Ishikawa (cell line): ENCODE results near the gene DYNLL2.

Source experiments
- CREB1 ChIP-seq: IDR thresholded peaks from 2 replicates; pipeline ENCODE4 v1.6.1; 2012; ENCODE audit warnings: low read depth
- EGR1 ChIP-seq: IDR thresholded peaks from 2 replicates; pipeline ENCODE4 v1.6.1; 2012
- EP300 ChIP-seq: IDR thresholded peaks from 2 replicates; pipeline ENCODE4 v1.6.1; 2012; ENCODE audit warnings: borderline replicate concordance
- FOXM1 ChIP-seq: IDR thresholded peaks from 2 replicates; pipeline ENCODE4 v1.6.1; 2012; ENCODE audit warnings: low read depth, borderline replicate concordance
- NFIC ChIP-seq: IDR thresholded peaks from 2 replicates; pipeline ENCODE4 v1.6.1; 2012
- RAD21 ChIP-seq: IDR thresholded peaks from 2 replicates; pipeline ENCODE4 v1.6.1; 2012; ENCODE audit warnings: low read depth
- TAF1 ChIP-seq: IDR thresholded peaks from 2 replicates; pipeline ENCODE4 v1.6.1; 2012; ENCODE audit warnings: low read depth, mild to moderate bottlenecking
- YY1 ChIP-seq: IDR thresholded peaks from 2 replicates; pipeline ENCODE4 v1.6.1; 2012; ENCODE audit warnings: low read depth
- TF ChIP-seq, protein P1 (sequence below): IDR thresholded peaks from 2 replicates; pipeline ENCODE4 v1.6.1; 2012
- TF ChIP-seq, protein P2 (sequence below): IDR thresholded peaks from 2 replicates; pipeline ENCODE4 v1.6.1; 2012; ENCODE audit warnings: low read depth, mild to moderate bottlenecking

DNA sequence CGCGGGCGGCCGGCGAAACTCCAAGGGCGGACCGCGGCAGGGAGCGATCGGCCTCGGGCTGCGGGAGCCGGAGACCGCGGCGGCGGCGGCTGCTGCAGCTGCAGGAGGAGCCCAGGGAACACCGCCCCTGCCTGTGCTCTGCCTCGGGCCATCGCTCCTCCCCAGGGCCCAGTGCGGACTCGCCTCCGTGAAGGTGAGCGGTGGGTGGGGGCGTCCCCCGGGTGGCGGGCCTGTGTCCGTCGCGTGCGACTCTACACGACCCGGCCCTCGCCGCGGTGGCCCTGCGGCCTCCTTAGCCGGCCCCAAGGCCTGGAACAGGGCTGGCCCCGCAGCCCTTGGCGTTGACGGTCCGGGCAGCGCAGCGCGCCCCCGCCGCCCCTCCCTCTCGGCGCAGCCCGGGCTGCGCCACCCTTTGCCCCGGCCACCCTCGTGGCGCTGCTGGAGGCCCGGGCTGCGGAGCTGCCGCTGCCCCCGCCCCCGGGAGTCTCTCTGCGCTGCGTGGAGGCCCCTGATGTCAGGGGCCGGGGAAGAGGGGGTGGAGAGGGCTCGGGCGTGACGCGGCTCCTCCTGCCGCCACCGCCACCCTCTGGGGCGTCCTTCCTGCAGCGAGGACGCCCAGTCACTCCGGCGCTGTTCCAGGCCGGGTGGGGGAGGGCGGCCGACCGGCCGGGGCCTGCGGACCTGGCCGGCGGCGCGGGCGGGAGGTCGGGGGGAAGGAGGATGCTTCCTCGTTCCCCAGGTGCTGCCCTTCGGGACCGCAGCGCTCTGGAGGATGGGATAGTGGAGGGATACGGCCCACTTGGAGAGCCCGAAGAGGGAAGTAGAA lies 485 bp downstream of the DYNLL2 start:
- no peak for TF ChIP-seq YY1
- no peak for TF ChIP-seq NFIC
- TF ChIP-seq TAF1 = no peak; the same call in 1 of the 2 replicates
- no peak for TF ChIP-seq FOXM1
- no peak for TF ChIP-seq RAD21
- TF ChIP-seq EP300 = no peak
- TF ChIP-seq, protein P1, sequence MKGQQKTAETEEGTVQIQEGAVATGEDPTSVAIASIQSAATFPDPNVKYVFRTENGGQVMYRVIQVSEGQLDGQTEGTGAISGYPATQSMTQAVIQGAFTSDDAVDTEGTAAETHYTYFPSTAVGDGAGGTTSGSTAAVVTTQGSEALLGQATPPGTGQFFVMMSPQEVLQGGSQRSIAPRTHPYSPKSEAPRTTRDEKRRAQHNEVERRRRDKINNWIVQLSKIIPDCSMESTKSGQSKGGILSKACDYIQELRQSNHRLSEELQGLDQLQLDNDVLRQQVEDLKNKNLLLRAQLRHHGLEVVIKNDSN = no peak
- no peak for TF ChIP-seq EGR1
- TF ChIP-seq, protein P2, sequence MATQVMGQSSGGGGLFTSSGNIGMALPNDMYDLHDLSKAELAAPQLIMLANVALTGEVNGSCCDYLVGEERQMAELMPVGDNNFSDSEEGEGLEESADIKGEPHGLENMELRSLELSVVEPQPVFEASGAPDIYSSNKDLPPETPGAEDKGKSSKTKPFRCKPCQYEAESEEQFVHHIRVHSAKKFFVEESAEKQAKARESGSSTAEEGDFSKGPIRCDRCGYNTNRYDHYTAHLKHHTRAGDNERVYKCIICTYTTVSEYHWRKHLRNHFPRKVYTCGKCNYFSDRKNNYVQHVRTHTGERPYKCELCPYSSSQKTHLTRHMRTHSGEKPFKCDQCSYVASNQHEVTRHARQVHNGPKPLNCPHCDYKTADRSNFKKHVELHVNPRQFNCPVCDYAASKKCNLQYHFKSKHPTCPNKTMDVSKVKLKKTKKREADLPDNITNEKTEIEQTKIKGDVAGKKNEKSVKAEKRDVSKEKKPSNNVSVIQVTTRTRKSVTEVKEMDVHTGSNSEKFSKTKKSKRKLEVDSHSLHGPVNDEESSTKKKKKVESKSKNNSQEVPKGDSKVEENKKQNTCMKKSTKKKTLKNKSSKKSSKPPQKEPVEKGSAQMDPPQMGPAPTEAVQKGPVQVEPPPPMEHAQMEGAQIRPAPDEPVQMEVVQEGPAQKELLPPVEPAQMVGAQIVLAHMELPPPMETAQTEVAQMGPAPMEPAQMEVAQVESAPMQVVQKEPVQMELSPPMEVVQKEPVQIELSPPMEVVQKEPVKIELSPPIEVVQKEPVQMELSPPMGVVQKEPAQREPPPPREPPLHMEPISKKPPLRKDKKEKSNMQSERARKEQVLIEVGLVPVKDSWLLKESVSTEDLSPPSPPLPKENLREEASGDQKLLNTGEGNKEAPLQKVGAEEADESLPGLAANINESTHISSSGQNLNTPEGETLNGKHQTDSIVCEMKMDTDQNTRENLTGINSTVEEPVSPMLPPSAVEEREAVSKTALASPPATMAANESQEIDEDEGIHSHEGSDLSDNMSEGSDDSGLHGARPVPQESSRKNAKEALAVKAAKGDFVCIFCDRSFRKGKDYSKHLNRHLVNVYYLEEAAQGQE = no peak
- no peak for TF ChIP-seq CREB1
